OCI-LY3 (cell line): ENCODE measurements around the gene CSRP1.

Source experiments
- EZH2phosphoT487 ChIP-seq: fragments of 200-600 bp; shearing (Covaris generic); IDR thresholded peaks from 2 replicates; pipeline ENCODE4 v1.6.1; 2018; ENCODE audit warnings: antibody characterized with exemption, mixed run types, low read depth
- TF ChIP-seq, protein P1 (sequence below): fragments of 200-600, 300-600 bp; sonication (generic); IDR thresholded peaks from 2 replicates; pipeline ENCODE4 v1.5.1; 2014; ENCODE audit warnings: antibody characterized with exemption, low read length, low read depth

- TF ChIP-seq, protein P1, sequence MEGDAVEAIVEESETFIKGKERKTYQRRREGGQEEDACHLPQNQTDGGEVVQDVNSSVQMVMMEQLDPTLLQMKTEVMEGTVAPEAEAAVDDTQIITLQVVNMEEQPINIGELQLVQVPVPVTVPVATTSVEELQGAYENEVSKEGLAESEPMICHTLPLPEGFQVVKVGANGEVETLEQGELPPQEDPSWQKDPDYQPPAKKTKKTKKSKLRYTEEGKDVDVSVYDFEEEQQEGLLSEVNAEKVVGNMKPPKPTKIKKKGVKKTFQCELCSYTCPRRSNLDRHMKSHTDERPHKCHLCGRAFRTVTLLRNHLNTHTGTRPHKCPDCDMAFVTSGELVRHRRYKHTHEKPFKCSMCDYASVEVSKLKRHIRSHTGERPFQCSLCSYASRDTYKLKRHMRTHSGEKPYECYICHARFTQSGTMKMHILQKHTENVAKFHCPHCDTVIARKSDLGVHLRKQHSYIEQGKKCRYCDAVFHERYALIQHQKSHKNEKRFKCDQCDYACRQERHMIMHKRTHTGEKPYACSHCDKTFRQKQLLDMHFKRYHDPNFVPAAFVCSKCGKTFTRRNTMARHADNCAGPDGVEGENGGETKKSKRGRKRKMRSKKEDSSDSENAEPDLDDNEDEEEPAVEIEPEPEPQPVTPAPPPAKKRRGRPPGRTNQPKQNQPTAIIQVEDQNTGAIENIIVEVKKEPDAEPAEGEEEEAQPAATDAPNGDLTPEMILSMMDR: no peak
- no peak for TF ChIP-seq EZH2phosphoT487
These were observed 395 bp upstream of the CSRP1 start for GRCh38 chr1:201507360-201507675.
